Jurkat, Clone E6-1 (cell line): ENCODE measurements around the gene ATP4A.

Experiments used
- DNase-seq: peaks from one replicate; pipeline ENCODE4 v3.0.0-alpha.2; 2011; ENCODE audit warnings: low read depth, low spot score
- H3K4me3 ChIP-seq: 2 replicates; pipeline ENCODE4 v1.5.1; 2011; ENCODE audit warnings: mild to moderate bottlenecking, low read length, control low read depth, moderate library complexity

ATP4A gene

GRCh38 chr19:35509861-35510625, 53.4 kb downstream of the ATP4A start:
- 0 out of 2 replicates have a peak overlapping the region, but pooled peaks have one; percentile 3 for H3K4me3 ChIP-seq
- peak; percentile 7 for DNase-seq

GRCh38 chr19:35509018-35509652, 54.3 kb downstream of the ATP4A start:
- no peak for DNase-seq
- H3K4me3 ChIP-seq = no peak overlapping the region

GRCh38 chr19:35508129-35508528, 55.3 kb downstream of the ATP4A start:
- H3K4me3 ChIP-seq = no peak overlapping the region

DNA sequence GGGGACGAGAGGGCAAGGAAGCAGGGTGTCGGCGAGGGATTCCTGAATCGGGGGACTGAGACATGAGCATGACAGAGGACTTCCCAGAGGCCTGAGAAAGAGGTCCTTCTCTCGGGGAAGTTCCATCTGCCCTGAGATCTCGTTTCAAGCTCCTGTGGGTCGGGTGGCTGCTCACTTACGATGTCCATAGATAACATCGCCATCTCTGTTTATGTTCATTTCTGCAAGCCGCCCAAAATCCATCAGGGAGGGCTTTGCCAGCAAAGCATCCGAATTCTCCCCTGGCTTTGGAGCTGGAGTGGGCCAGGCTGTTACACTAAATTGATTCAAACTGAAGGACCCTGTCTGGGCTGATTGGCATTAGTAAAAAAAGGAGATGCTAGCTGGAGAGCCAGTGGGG, 55.9 kb downstream of the ATP4A start:
- DNase-seq = no peak
- H3K4me3 ChIP-seq = no peak overlapping the region

More at GRCh38 chr19:35508129-35508528, 55.3 kb downstream of the ATP4A start:
- DNase-seq = no peak

DNA sequence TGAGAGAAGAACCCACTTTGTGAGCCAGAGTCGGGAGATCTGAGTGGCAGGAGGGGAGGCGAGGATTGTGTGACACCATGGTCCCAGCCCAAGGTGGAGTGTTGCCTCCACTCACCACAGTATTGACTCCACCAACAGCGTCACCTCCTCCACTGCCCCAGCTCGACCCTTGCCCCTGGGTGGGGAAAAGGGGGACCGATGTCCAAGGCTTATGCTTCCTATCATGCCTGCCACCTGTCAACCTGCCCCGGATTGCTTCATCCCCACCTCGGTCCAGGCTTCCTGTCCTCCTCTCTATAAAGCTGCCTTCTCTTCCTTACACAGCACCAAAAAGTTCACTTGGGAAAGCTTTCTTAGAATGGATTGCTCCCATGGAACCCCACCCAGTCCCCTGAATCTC, 57.4 kb downstream of the ATP4A start:
- no peak for DNase-seq

DNA sequence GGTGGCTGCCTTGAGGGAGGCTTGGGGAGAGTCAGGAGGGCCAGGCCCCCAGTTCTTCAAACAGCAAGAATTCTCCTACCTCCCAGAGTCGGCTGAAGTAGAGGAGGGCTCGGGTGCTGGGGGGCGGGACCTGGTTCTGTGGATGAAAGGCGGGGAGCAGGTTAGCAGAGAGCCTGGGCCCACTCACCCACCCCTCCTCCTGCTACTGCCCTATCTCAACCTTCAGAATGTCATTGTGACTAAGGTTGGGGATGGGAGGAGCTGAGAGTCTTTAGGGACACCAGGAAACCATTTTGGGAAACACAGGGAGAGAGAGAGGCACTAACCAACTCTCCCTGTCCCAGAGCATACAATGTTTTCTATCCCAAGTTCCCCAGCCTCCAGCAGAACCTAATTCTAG, 60.7 kb downstream of the ATP4A start:
- H3K4me3 ChIP-seq = no peak overlapping the region
- DNase-seq = no peak

More for the DNA sequence above, 57.4 kb downstream of the ATP4A start:
- H3K4me3 ChIP-seq = no peak overlapping the region

GRCh38 chr19:35501684-35502083, 61.8 kb downstream of the ATP4A start:
- no peak for DNase-seq
- H3K4me3 ChIP-seq = no peak overlapping the region

- H3K4me3 ChIP-seq = no peak overlapping the region
- no peak for DNase-seq
Measured at GRCh38 chr19:35500611-35501010, 62.8 kb downstream of the ATP4A start.
